WTC11 (cell line): ENCODE measurements around the gene CLEC16A. TPM values are rescaled to one million over a fixed set of nuclear protein-coding genes. Genes with fewer than 3 reads are reported as not detected.

Experiments
- ATAC-seq: fragments of 200-7000 bp; cut with Tn5 transposase; 2 replicates; pipeline ENCODE4 v1.10.0; 2021; ENCODE audit warnings: mild to moderate bottlenecking, moderate library complexity
- CTCF ChIA-PET: fragments of 300-600 bp; sonication (Branson Sonifier 250); formaldehyde crosslinking; loops from one replicate; lab custom pipeline; 2021; ENCODE audit warnings: antibody characterized with exemption; lab: Charles Lee
- POLR2A ChIA-PET: fragments of 350-600 bp; sonication (Branson Sonifier 250); formaldehyde crosslinking; loops from one replicate; lab custom pipeline; 2021; ENCODE audit warnings: antibody characterized with exemption; lab: Charles Lee
- DNase-seq: peaks from one replicate; pipeline ENCODE4 v3.0.0; 2021; ENCODE audit warnings: low spot score
- H3K27ac Mint-ChIP-seq: 2 replicates; pipeline ENCODE4 v1.8.0; 2021; ENCODE audit warnings: mixed read lengths
- H3K27me3 Mint-ChIP-seq: 2 replicates; pipeline ENCODE4 v1.8.0; 2021; ENCODE audit warnings: low read depth, mild to moderate bottlenecking, moderate library complexity, mixed read lengths
- H3K36me3 Mint-ChIP-seq: 2 replicates; pipeline ENCODE4 v1.8.0; 2021; ENCODE audit warnings: mixed read lengths
- H3K4me1 Mint-ChIP-seq: 2 replicates; pipeline ENCODE4 v1.8.0; 2022; ENCODE audit warnings: mixed read lengths
- H3K4me3 Mint-ChIP-seq: 2 replicates; pipeline ENCODE4 v1.8.0; 2021; ENCODE audit warnings: mild to moderate bottlenecking, moderate library complexity, mixed read lengths
- H3K9me3 Mint-ChIP-seq: 2 replicates; pipeline ENCODE4 v1.8.0; 2021; ENCODE audit warnings: mixed read lengths
- ATF6 ChIP-seq: sonication (generic); formaldehyde crosslinking; IDR thresholded peaks from 2 replicates; pipeline ENCODE4 v1.8.1; 2023; ENCODE audit warnings: mild to moderate bottlenecking, missing genetic modification reagents
- CREM ChIP-seq: sonication (generic); formaldehyde crosslinking; IDR thresholded peaks from 2 replicates; pipeline ENCODE4 v1.8.1; 2022; ENCODE audit warnings: mild to moderate bottlenecking, missing genetic modification reagents, moderate library complexity
- E2F5 ChIP-seq: sonication (generic); formaldehyde crosslinking; IDR thresholded peaks from 2 replicates; pipeline ENCODE4 v1.8.1; 2022; ENCODE audit warnings: mild to moderate bottlenecking, moderate library complexity, missing genetic modification reagents
- ELF4 ChIP-seq: sonication (generic); formaldehyde crosslinking; IDR thresholded peaks from 2 replicates; pipeline ENCODE4 v1.8.1; 2022; ENCODE audit warnings: low read depth, mild to moderate bottlenecking, moderate library complexity, missing genetic modification reagents
- GRHL2 ChIP-seq: fragments of 250-450 bp; sonication (Bioruptor Pico); IDR thresholded peaks from 2 replicates; pipeline ENCODE4 v1.8.0; 2022; ENCODE audit warnings: mild to moderate bottlenecking, moderate library complexity; ENCODE audit not compliant: insufficient replicate concordance, severe bottlenecking
- MLX ChIP-seq: sonication (generic); formaldehyde crosslinking; IDR thresholded peaks from 2 replicates; pipeline ENCODE4 v1.8.1; 2023; ENCODE audit warnings: mild to moderate bottlenecking, missing genetic modification reagents, moderate library complexity
- MYBL2 ChIP-seq: sonication (generic); formaldehyde crosslinking; IDR thresholded peaks from 2 replicates; pipeline ENCODE4 v1.8.1; 2023; ENCODE audit warnings: mild to moderate bottlenecking, moderate library complexity, missing genetic modification reagents
- OVOL2 ChIP-seq: fragments of 250-450 bp; sonication (Bioruptor Pico); IDR thresholded peaks from 2 replicates; pipeline ENCODE4 v1.9.0; 2021; ENCODE audit warnings: mild to moderate bottlenecking, borderline replicate concordance
- RELA ChIP-seq: sonication (generic); formaldehyde crosslinking; IDR thresholded peaks from 2 replicates; pipeline ENCODE4 v1.8.1; 2022; ENCODE audit warnings: missing genetic modification reagents, mild to moderate bottlenecking, borderline replicate concordance
- TCF7 ChIP-seq: sonication (generic); formaldehyde crosslinking; IDR thresholded peaks from 2 replicates; pipeline ENCODE4 v1.8.0; 2022; ENCODE audit warnings: mild to moderate bottlenecking, low read depth, missing genetic modification reagents, moderate library complexity
- ZNF317 ChIP-seq: sonication (generic); formaldehyde crosslinking; IDR thresholded peaks from 2 replicates; pipeline ENCODE4 v1.8.1; 2023; ENCODE audit warnings: low read depth, mild to moderate bottlenecking, moderate library complexity, missing genetic modification reagents, borderline replicate concordance
- ZNF423 ChIP-seq: fragments of 250-450 bp; sonication (Bioruptor Pico); IDR thresholded peaks from 2 replicates; pipeline ENCODE4 v2.1.2; 2022; ENCODE audit warnings: mild to moderate bottlenecking, moderate library complexity
- ZNF532 ChIP-seq: fragments of 250-450 bp; sonication (Bioruptor Pico); IDR thresholded peaks from 2 replicates; pipeline ENCODE4 v1.9.0; 2021; ENCODE audit warnings: mild to moderate bottlenecking, borderline replicate concordance
- total RNA-seq: library from RNA; stranded (reverse); gene quantifications from 3 replicates; pipeline ENCODE4 v1.2.3, GENCODE V29; 2021

CLEC16A gene
- total RNA-seq, 1 experiment from 2014 or later: 14.4 TPM

- CTCF ChIA-PET: interaction anchor here (0.5 to 2.5 kb wide), 8 partner anchors 8 to 387 kb away, joined by 3 to 8 read pairs (median 5); no protein-coding TSS in a partner anchor
- no peaks in the 10 kb centered on the region for H3K27me3 Mint-ChIP-seq
- POLR2A ChIA-PET: no interaction called here
Observed at GRCh38 chr16:11050944-11051343, 106.6 kb downstream of the CLEC16A start.

GRCh38 chr16:11051430-11051829, 107.1 kb downstream of the CLEC16A start:
- Mint-ChIP-seq H3K4me3 (no peak overlapping the region), H3K27ac (no peak overlapping the region)

More at GRCh38 chr16:11050944-11051343, 106.6 kb downstream of the CLEC16A start:
- ATAC-seq (no peak), DNase-seq (no peak)
- Mint-ChIP-seq H3K9me3 (no peaks in the 10 kb centered on the region), H3K4me3 (no peak overlapping the region), H3K27ac (no peak overlapping the region), H3K4me1 (peaks cover 23% of the 10 kb centered on the region), H3K36me3 (no peaks in the 10 kb centered on the region)
- TF ChIP-seq ZNF423 (CRISPR knock-in tag): peak; percentile 81
- TF ChIP-seq CREM (CRISPR knock-in tag): no peak
- no peak for TF ChIP-seq GRHL2 (CRISPR knock-in tag)
- no peak for TF ChIP-seq TCF7 (CRISPR knock-in tag)

More at GRCh38 chr16:11051430-11051829, 107.1 kb downstream of the CLEC16A start:
- ATAC-seq (no peak), DNase-seq (no peak)
- H3K36me3 Mint-ChIP-seq: no peaks in the 10 kb centered on the region
- peaks cover 20% of the 10 kb centered on the region for H3K4me1 Mint-ChIP-seq
- TF ChIP-seq E2F5 (CRISPR knock-in tag) (no peak), ZNF532 (no peak), MLX (CRISPR knock-in tag) (no peak), ELF4 (CRISPR knock-in tag) (no peak), ATF6 (CRISPR knock-in tag) (no peak), RELA (no peak), OVOL2 (CRISPR knock-in tag) (no peak), ZNF317 (CRISPR knock-in tag) (no peak), MYBL2 (CRISPR knock-in tag) (no peak)
- H3K27me3 Mint-ChIP-seq: no peaks in the 10 kb centered on the region
- POLR2A ChIA-PET: no interaction called here
- CTCF ChIA-PET: interaction anchor here (0.5 to 1.6 kb wide), 4 partner anchors 8 to 387 kb away, joined by 4 to 7 read pairs (median 6); no protein-coding TSS in a partner anchor
- H3K9me3 Mint-ChIP-seq: no peaks in the 10 kb centered on the region
